ENCODE data around the gene NFASC.

Gene NFASC

DNA sequence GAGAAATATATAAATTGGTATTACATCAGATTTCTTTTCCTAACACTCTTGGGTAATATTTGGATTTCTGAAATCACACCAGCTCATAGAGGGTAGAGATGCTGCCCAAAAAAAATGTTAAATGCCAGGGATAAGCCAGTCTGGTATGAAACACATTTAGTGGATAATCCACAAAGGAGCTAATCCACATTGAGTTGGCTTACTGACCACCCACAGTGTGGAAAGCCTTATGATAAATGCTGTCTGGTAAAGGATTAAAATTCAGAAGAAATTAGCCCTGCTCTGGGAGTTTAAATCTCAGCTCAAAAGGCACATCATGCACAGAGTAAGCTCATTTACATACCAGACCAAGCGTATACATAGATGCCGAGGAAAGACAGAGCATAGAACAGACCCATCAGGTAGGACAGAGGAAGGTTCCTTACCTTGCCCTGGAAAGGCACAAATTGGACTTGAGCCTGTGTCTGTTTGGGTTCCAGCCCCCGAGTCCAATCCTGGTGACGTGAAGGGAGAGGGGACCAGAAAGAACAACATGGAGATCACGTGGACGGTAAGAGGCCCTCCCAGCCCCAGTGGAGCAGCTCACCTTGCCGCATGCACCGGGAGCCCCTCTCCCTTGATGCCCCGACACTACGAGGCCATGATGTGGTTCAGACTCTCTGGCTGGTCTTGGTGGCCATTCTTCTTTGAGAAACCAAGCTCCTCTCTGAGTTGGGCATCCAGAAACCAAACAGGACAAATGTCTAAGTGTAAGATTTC, 109.4 kb downstream of the NFASC start:
- Histone ChIP-seq H3K4me1 (ENCODE audit: low read length) (no peaks in the 10 kb centered on the region), H2AFZ (ENCODE audit: low read length) (no peak overlapping the region), H3K36me3 (replicated peaks; ENCODE audit: insufficient read depth, low read length) (no peaks in the 10 kb centered on the region), H3K27ac (ENCODE audit: low read length) (no peak overlapping the region), H3K4me2 (ENCODE audit: low read depth, low read length) (no peak overlapping the region), H3K79me2 (ENCODE audit: low read length) (no peaks in the 10 kb centered on the region), H3K4me3 (ENCODE audit: low read length) (no peak overlapping the region), H4K20me1 (ENCODE audit: insufficient read depth, low read length) (no peaks in the 10 kb centered on the region), H3K9ac (ENCODE audit: low read length) (no peak overlapping the region), H3K9me2 (replicated peaks; ENCODE audit: insufficient read depth, low read length) (no peaks in the 10 kb centered on the region), H3F3A (ENCODE audit: insufficient read depth, low read length) (no peaks in the 10 kb centered on the region), H3K9me3 (replicated peaks; ENCODE audit: insufficient read depth, low read length) (no peaks in the 10 kb centered on the region), H3K27me3 (replicated peaks; ENCODE audit: insufficient read depth, low read length) (peaks cover 48% of the 10 kb centered on the region)
- DNase-seq = no peak
- TF ChIP-seq, protein P1, sequence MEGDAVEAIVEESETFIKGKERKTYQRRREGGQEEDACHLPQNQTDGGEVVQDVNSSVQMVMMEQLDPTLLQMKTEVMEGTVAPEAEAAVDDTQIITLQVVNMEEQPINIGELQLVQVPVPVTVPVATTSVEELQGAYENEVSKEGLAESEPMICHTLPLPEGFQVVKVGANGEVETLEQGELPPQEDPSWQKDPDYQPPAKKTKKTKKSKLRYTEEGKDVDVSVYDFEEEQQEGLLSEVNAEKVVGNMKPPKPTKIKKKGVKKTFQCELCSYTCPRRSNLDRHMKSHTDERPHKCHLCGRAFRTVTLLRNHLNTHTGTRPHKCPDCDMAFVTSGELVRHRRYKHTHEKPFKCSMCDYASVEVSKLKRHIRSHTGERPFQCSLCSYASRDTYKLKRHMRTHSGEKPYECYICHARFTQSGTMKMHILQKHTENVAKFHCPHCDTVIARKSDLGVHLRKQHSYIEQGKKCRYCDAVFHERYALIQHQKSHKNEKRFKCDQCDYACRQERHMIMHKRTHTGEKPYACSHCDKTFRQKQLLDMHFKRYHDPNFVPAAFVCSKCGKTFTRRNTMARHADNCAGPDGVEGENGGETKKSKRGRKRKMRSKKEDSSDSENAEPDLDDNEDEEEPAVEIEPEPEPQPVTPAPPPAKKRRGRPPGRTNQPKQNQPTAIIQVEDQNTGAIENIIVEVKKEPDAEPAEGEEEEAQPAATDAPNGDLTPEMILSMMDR (IDR thresholded peaks at IDR 0.05; ENCODE audit: low read length) = no peak
- no peak for TF ChIP-seq EZH2phosphoT487 (IDR thresholded peaks at IDR 0.05; ENCODE audit: low read length)
- no peak for TF ChIP-seq EZH2 (optimal IDR thresholded peaks at IDR 0.05; ENCODE audit: low read depth, low read length)

DNA sequence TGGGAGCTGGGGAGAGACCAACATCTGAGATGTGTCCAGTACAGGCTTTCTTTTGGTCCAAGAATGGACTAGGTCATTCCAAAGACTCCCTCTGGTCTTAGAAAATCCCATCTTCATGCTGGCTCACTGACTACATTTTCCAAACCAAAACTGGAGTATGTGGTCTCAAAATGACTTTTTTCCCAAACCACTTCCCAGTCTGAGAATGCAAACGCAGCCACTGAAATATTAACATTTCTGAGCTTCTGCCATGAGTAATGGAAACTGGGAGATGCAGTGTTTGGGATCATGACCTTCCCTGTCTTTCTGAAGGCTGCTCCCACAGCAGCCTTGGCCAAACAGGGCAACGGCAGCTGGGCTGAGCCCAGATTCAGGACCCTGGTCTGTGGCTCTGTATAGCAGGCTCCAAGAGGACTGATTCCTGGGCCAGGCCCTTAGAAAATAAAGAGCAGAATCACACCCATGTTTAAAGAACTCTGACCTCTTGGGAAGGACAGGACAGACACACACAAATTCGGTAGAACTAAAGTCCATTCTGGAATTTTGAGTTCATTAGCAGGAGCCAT, 110.3 kb downstream of the NFASC start:
- Histone ChIP-seq H3K36me3 (replicated peaks; ENCODE audit: insufficient read depth, low read length) (no peaks in the 10 kb centered on the region), H2AFZ (ENCODE audit: low read length) (no peak overlapping the region), H3K27me3 (replicated peaks; ENCODE audit: insufficient read depth, low read length) (peaks cover 51% of the 10 kb centered on the region; the same call in 1 of the 2 replicates), H4K20me1 (ENCODE audit: insufficient read depth, low read length) (no peaks in the 10 kb centered on the region), H3K4me3 (ENCODE audit: low read length) (no peak overlapping the region), H3K4me2 (ENCODE audit: low read depth, low read length) (no peak overlapping the region), H3K9me3 (replicated peaks; ENCODE audit: insufficient read depth, low read length) (no peaks in the 10 kb centered on the region), H3K4me1 (ENCODE audit: low read length) (no peaks in the 10 kb centered on the region), H3K27ac (ENCODE audit: low read length) (no peak overlapping the region), H3K9ac (ENCODE audit: low read length) (no peak overlapping the region), H3F3A (ENCODE audit: insufficient read depth, low read length) (no peaks in the 10 kb centered on the region), H3K9me2 (replicated peaks; ENCODE audit: insufficient read depth, low read length) (no peaks in the 10 kb centered on the region), H3K79me2 (ENCODE audit: low read length) (no peaks in the 10 kb centered on the region)
- TF ChIP-seq, protein P1 (IDR thresholded peaks at IDR 0.05; ENCODE audit: low read length) = no peak
- no peak for TF ChIP-seq EZH2phosphoT487 (IDR thresholded peaks at IDR 0.05; ENCODE audit: low read length)
- TF ChIP-seq EZH2 (optimal IDR thresholded peaks at IDR 0.05; ENCODE audit: low read depth, low read length) = no peak
- no peak for DNase-seq

DNA sequence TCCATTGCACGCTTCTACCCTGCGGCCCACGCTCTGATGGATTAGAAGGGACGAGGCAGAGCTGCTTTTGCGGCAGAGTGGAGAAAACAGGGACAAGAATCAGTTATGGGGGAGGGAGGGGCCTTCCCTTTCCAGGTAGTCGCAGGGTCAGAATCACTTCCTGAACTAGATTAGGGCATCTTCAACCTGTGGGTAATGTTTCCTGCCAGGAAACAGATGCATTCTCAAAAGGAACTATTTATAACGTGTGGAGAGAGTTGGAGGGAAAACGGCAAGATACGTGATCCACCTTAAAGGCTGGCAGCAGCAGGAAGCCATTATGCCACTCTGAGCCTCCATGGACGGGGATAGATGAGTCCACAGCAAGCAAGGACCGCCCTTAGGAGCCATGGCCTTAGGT, 112.5 kb downstream of the NFASC start:
- H3F3A ChIP-seq (ENCODE audit: insufficient read depth, low read length) = no peaks in the 10 kb centered on the region
- H3K9ac ChIP-seq (ENCODE audit: low read length) = no peak overlapping the region
- H3K4me1 ChIP-seq (ENCODE audit: low read length) = no peaks in the 10 kb centered on the region
- peaks cover 73% of the 10 kb centered on the region for H3K27me3 ChIP-seq (replicated peaks; ENCODE audit: insufficient read depth, low read length)
- no peaks in the 10 kb centered on the region for H3K9me2 ChIP-seq (replicated peaks; ENCODE audit: insufficient read depth, low read length)
- H3K4me3 ChIP-seq (ENCODE audit: low read length) = no peak overlapping the region
- H2AFZ ChIP-seq (ENCODE audit: low read length) = no peak overlapping the region
- no peaks in the 10 kb centered on the region for H3K9me3 ChIP-seq (replicated peaks; ENCODE audit: insufficient read depth, low read length)
- no peak for DNase-seq
- no peak overlapping the region for H3K27ac ChIP-seq (ENCODE audit: low read length)
- H3K4me2 ChIP-seq (ENCODE audit: low read depth, low read length) = no peak overlapping the region
- no peaks in the 10 kb centered on the region for H3K79me2 ChIP-seq (ENCODE audit: low read length)
- no peaks in the 10 kb centered on the region for H3K36me3 ChIP-seq (replicated peaks; ENCODE audit: insufficient read depth, low read length)
- no peaks in the 10 kb centered on the region for H4K20me1 ChIP-seq (ENCODE audit: insufficient read depth, low read length)
- TF ChIP-seq, protein P1 (IDR thresholded peaks at IDR 0.05; ENCODE audit: low read length) = no peak
- no peak for TF ChIP-seq EZH2phosphoT487 (IDR thresholded peaks at IDR 0.05; ENCODE audit: low read length)
- no peak for TF ChIP-seq EZH2 (optimal IDR thresholded peaks at IDR 0.05; ENCODE audit: low read depth, low read length)

Measured in MM.1S (cell line).